Measurements from ENCODE around the gene NLRP1. TPM values are rescaled to one million over a fixed set of nuclear protein-coding genes. Genes with fewer than 3 reads are reported as not detected.

NLRP1 gene
- total RNA-seq, 1 experiment from 2014 or later, result 2.5 TPM

GRCh38 chr17:5605452-5605851, 21.1 kb upstream of the NLRP1 start:
- H3K36me3 ChIP-seq (replicated peaks; ENCODE audit: control insufficient read depth, insufficient read depth, low read length), result no peaks in the 10 kb centered on the region
- no peak overlapping the region for H3K4me3 ChIP-seq (ENCODE audit: insufficient read depth, low read depth, low read length)
- no peaks in the 10 kb centered on the region for H3K27me3 ChIP-seq (ENCODE audit: control insufficient read depth, insufficient read depth, low read length)
- DNase-seq, result no peak

- DNase-seq, result no peak
- Histone ChIP-seq H3K27me3 (ENCODE audit: control insufficient read depth, insufficient read depth, low read length) (no peaks in the 10 kb centered on the region), H3K4me3 (ENCODE audit: insufficient read depth, low read depth, low read length) (no peak overlapping the region), H3K36me3 (replicated peaks; ENCODE audit: control insufficient read depth, insufficient read depth, low read length) (no peaks in the 10 kb centered on the region)
Observed at GRCh38 chr17:5600041-5600440, 15.7 kb upstream of the NLRP1 start.

DNA sequence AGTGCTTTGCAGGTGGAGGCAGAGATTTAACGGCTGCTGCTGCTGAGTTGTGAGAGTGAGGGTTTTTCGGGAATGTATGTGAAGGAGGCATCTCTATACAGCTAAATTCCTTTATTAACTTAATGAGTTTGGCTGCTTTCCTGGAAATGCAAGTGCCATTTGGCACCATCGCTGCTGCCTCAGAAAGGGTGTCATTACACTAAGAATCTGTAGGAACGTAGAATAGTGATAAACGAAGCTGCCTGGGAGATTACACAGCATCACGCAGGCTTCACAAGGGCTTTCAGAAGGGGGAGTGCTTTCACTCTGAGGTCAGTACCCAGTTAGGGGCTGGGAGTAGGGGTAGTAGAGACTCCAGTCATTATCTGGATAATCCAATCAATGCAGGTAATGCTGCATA, 14.1 kb upstream of the NLRP1 start:
- H3K27me3 ChIP-seq (ENCODE audit: control insufficient read depth, insufficient read depth, low read length), result no peaks in the 10 kb centered on the region
- H3K4me3 ChIP-seq (ENCODE audit: insufficient read depth, low read depth, low read length), result no peak overlapping the region
- H3K36me3 ChIP-seq (replicated peaks; ENCODE audit: control insufficient read depth, insufficient read depth, low read length), result no peaks in the 10 kb centered on the region
- DNase-seq, result no peak

DNA sequence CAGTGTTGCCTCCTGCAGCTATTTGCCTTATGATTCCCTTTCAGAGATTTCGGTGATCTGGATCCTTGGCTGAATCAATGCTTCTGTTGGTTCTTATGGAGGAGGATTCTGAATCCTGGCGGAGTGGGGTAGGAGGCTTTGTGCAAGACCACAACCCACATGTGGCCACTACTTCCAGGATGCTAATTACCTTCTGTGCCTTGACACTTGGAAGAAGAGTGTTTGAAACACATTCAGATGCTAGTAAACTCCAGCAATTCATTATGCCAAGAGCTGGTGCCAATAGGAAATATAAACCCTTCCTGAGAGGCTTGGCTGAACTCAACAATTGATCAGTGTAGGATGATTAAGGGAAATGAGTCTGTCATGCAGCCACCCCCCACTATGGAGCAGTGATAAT, 12.1 kb upstream of the NLRP1 start:
- DNase-seq, result no peak
- Histone ChIP-seq H3K27me3 (ENCODE audit: control insufficient read depth, insufficient read depth, low read length) (no peaks in the 10 kb centered on the region), H3K4me3 (ENCODE audit: insufficient read depth, low read depth, low read length) (no peak overlapping the region), H3K36me3 (replicated peaks; ENCODE audit: control insufficient read depth, insufficient read depth, low read length) (no peaks in the 10 kb centered on the region)

DNA sequence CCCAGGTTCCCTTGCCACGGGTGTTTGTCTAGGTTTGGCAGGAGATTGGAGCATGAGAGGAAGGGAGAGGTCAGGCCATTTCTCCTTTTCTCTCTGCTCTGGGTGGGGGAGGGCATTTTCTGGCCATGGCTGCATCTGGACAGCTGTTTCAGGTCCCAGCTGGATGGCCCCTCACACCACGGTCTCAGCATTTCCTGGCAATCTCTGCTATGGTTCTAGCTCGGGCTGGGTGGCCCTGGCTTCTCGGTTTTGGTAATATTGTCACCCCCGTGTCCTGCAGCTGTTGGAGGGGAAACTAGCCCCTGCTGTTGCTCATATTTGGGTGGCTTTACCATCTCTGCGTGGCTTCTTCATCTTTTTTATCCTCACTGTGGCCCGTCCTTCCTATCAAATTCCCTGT, 11.5 kb upstream of the NLRP1 start:
- Histone ChIP-seq H3K4me3 (ENCODE audit: insufficient read depth, low read depth, low read length) (no peak overlapping the region), H3K36me3 (replicated peaks; ENCODE audit: control insufficient read depth, insufficient read depth, low read length) (no peaks in the 10 kb centered on the region), H3K27me3 (ENCODE audit: control insufficient read depth, insufficient read depth, low read length) (no peaks in the 10 kb centered on the region)
- no peak for DNase-seq

- no peak for DNase-seq
- H3K4me3 ChIP-seq (ENCODE audit: insufficient read depth, low read depth, low read length), result no peak overlapping the region
- H3K36me3 ChIP-seq (replicated peaks; ENCODE audit: control insufficient read depth, insufficient read depth, low read length), result no peaks in the 10 kb centered on the region
- H3K27me3 ChIP-seq (ENCODE audit: control insufficient read depth, insufficient read depth, low read length), result no peaks in the 10 kb centered on the region
Observed at GRCh38 chr17:5592382-5592781, 8.1 kb upstream of the NLRP1 start.

DNA sequence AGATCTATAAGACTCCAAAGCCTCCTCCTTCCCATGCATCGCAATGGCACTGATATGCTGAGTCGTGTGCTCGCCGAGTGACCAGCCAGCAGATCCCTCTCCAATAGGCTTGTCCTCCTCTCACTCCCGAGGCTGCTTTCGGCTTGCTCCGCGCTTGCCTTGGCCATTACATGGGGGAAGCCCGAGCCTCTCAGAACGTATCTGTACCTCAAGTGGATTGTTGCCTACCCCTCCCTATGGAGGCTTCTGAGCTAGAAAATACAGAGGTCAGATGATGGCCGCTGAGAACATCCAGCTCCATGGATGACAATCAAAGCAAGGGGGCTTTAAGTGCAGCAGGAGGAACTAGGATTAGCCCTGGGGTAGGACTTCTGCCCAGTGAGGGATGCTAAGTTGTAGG, 7.7 kb upstream of the NLRP1 start:
- H3K27me3 ChIP-seq (ENCODE audit: control insufficient read depth, insufficient read depth, low read length), result no peaks in the 10 kb centered on the region
- no peak for DNase-seq
- no peak overlapping the region for H3K4me3 ChIP-seq (ENCODE audit: insufficient read depth, low read depth, low read length)
- no peaks in the 10 kb centered on the region for H3K36me3 ChIP-seq (replicated peaks; ENCODE audit: control insufficient read depth, insufficient read depth, low read length)

- no peak overlapping the region for H3K4me3 ChIP-seq (ENCODE audit: insufficient read depth, low read depth, low read length)
- H3K27me3 ChIP-seq (ENCODE audit: control insufficient read depth, insufficient read depth, low read length), result no peaks in the 10 kb centered on the region
- no peak for DNase-seq
- H3K36me3 ChIP-seq (replicated peaks; ENCODE audit: control insufficient read depth, insufficient read depth, low read length), result no peaks in the 10 kb centered on the region
Observed at GRCh38 chr17:5588584-5588983, 4.3 kb upstream of the NLRP1 start.

- H3K36me3 ChIP-seq (replicated peaks; ENCODE audit: control insufficient read depth, insufficient read depth, low read length), result no peaks in the 10 kb centered on the region
- H3K4me3 ChIP-seq (ENCODE audit: insufficient read depth, low read depth, low read length), result no peak overlapping the region
- peak; percentile 83 for DNase-seq
- no peaks in the 10 kb centered on the region for H3K27me3 ChIP-seq (ENCODE audit: control insufficient read depth, insufficient read depth, low read length)
Observed at GRCh38 chr17:5587438-5588032, 3.2 kb upstream of the NLRP1 start.

DNA sequence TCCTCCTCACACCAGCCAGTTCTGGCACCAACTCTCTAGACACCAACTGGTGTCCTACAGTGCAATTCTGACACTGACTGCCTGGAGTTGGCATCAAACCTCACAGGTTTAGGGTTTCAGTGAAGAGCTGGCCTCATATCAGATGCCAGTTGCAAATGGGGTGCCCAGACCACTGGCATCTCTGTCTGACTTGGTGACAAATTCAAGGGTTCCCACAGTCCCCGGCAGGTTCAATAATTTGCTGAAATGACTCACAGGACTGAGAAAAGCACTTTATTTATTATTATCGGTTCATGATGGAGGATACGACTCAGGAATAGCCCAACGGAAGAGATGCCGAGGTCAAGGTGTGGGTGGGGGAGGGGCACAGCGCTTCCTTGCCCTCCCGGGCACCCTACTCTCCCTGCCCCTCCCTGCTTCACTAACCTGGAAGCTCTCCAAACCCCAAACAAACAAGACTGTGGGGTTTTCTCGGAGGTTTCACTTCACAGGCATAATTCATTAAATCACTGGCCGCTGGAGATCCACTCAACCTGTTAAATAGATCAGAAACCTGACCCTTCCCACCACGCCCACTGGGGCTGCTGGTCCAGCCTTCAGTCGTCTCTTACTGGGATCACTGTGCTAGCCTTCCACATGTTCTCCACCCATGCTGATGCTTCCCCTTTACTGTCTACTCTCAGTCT, 1.7 kb upstream of the NLRP1 start:
- no peaks in the 10 kb centered on the region for H3K27me3 ChIP-seq (ENCODE audit: control insufficient read depth, insufficient read depth, low read length)
- H3K36me3 ChIP-seq (replicated peaks; ENCODE audit: control insufficient read depth, insufficient read depth, low read length), result no peaks in the 10 kb centered on the region
- no peak for DNase-seq
- H3K4me3 ChIP-seq (ENCODE audit: insufficient read depth, low read depth, low read length), result no peak overlapping the region

- Histone ChIP-seq H3K4me3 (ENCODE audit: insufficient read depth, low read depth, low read length) (no peak overlapping the region), H3K27me3 (ENCODE audit: control insufficient read depth, insufficient read depth, low read length) (no peaks in the 10 kb centered on the region), H3K36me3 (replicated peaks; ENCODE audit: control insufficient read depth, insufficient read depth, low read length) (no peaks in the 10 kb centered on the region)
- DNase-seq, result no peak
Observed at GRCh38 chr17:5585287-5585794, 1.0 kb upstream of the NLRP1 start.

DNA sequence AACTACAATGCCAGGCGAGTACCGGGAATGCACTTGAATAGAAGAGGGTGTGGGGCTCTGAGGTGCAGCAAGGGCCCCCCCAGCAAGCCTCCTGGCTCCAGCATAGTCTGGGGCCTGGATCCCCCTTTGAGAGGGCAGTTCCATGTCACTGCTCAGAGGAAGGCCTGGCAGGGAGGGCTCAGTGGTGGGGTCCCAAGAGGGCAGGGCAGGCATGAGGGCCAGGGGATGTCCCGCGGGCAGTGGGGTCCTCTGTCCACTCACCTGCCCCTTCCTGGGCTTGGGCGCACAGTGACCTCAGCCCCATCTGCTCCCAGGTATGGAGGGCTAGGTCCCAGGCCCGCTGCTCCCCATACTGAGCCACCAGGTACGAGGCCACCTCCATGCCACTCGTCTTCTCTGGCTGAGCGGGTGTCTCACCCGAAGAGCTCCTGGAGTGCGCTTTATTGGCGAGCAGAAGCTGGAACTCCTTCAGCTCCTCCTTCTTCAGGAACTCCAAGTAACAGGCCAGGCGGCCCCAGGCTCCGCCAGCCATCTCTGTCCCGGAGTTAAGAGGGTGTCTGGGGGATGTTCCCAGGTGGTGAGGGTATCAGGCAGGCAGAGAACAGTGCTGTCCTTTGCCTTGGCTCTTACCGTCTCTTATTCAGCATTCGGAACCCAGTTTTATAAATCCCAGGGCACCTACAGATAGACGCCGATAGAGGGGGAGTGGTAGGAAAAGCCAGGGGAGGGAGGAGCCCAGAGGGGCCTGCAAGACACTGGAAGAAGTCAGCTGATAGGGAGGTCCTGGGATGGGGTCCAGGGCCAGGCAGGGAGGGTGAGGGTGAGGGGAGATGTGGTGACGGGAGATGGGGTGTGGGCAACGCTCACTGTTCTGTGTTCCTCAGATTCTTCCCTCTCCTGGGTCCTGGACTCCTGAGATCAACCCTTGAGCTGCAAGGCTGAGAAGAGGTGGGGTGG, 605 bp downstream of the NLRP1 start:
- no peaks in the 10 kb centered on the region for H3K36me3 ChIP-seq (replicated peaks; ENCODE audit: control insufficient read depth, insufficient read depth, low read length)
- no peak for DNase-seq
- no peaks in the 10 kb centered on the region for H3K27me3 ChIP-seq (ENCODE audit: control insufficient read depth, insufficient read depth, low read length)
- no peak overlapping the region for H3K4me3 ChIP-seq (ENCODE audit: insufficient read depth, low read depth, low read length)

DNA sequence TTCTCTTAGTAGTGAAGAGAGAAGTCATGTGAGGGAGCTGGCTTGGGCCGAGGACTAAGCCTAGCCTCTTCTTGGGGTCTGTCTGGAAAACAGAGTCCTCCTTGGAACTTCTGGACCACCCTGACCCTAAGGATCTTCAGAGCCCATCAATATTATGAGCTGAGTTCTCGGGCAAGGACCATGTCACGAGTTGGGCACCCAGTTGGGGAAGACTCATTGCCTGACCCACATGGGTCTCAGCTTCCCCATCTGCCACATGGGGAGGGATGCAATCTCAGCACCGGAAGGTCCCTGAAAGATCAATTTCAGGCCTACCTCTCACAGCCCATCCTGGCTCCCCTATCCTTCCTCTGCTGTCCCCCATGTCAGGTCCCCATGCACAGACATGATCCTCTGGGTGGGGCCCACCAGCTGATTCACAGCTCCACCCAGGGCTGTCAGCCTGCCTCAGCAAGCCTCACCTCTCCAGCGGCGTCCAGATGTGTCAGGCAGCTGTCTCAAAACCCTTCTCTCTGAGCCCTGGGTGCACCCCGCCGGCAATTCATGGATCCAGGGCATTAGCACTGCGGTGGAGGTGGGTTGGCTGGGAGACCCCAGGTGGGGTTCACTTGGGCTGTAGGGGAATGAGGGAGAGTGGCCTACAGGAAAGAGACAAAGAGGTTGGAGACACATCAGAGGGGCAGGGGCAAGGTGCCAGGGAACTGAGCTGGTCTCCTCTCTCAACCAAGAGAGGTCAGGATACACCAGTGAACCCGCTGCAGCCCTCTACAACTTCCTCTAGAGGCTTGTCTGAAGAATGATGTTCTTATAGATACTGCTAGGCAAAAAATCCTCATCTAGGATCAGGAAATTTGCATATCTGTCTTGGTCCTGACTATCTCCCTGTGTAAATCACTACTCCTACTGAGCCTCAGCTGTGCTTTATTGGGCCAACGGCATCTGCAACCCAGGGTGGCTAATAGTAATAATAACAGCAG, 1.8 kb downstream of the NLRP1 start:
- no peak for DNase-seq
- H3K27me3 ChIP-seq (ENCODE audit: control insufficient read depth, insufficient read depth, low read length), result no peaks in the 10 kb centered on the region
- H3K36me3 ChIP-seq (replicated peaks; ENCODE audit: control insufficient read depth, insufficient read depth, low read length), result no peaks in the 10 kb centered on the region
- H3K4me3 ChIP-seq (ENCODE audit: insufficient read depth, low read depth, low read length), result no peak overlapping the region

DNA sequence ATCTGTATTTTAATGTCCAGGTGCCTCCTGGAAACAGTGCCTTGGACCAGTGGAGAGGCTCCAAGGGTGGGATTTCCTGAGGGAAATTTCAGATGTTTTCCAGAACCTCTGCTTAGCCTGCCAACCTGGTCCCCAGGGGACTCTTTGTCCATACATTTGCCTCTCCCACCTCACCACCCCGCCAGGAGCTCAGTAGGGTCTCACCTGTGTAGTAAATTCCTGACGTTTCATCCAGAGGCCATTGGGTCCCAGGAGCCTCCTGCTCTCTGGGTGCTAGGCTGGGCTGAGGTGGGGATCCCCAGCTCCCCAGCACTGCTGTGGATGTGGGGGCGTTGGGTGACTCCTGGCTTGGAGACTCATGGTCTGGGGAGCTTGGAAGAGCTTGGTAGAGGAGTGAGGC, 2.7 kb downstream of the NLRP1 start:
- Histone ChIP-seq H3K36me3 (replicated peaks; ENCODE audit: control insufficient read depth, insufficient read depth, low read length) (no peaks in the 10 kb centered on the region), H3K27me3 (ENCODE audit: control insufficient read depth, insufficient read depth, low read length) (no peaks in the 10 kb centered on the region), H3K4me3 (ENCODE audit: insufficient read depth, low read depth, low read length) (no peak overlapping the region)
- no peak for DNase-seq

All from H7 (cell line).